Spleen (tissue), 11 donors: Measurements from ENCODE around the gene NUDT8. TPM values are rescaled to one million over a fixed set of nuclear protein-coding genes. Genes with fewer than 3 reads are reported as not detected.
"Not testable (repeated sequence)": the region's sequence is repeated elsewhere in the genome, so short reads cannot be mapped to it uniquely, and the experiment has no call there.

Experiments used
- DNase-seq: peaks from one replicate; pipeline ENCODE4 v3.0.0-alpha.2; 2020
- H3K27ac ChIP-seq, 8 donors: fragments of 200-600 bp; sonication (generic) in 7 of 8; 1 replicate in 4 of 8; 2 replicates in 4 of 8; pipeline versions ENCODE4 v1.5.0 to v1.8.0; 2016 to 2021; ENCODE audit warnings: inconsistent platforms in 4 of 8, mild to moderate bottlenecking in 4 of 8, moderate library complexity in 1 of 8
- H3K27me3 ChIP-seq, 7 donors: fragments of 200-600 bp; sonication (generic) in 6 of 7; replicated peaks in 1 of 7; 1 replicate in 4 of 7; 2 replicates in 3 of 7; pipeline versions ENCODE4 v1.5.0 to v1.8.0; 2016 to 2021; ENCODE audit warnings: inconsistent platforms in 3 of 7, mild to moderate bottlenecking in 1 of 7
- H3K36me3 ChIP-seq, 6 donors: fragments of 200-600 bp; sonication (generic) in 5 of 6; 1 replicate in 4 of 6; 2 replicates in 2 of 6; pipeline versions ENCODE4 v1.5.0 to v1.8.0; 2016 to 2021; ENCODE audit warnings: inconsistent platforms in 2 of 6
- H3K4me1 ChIP-seq, 6 donors: fragments of 200-600 bp; sonication (generic) in 5 of 6; 1 replicate in 3 of 6; 2 replicates in 3 of 6; pipeline versions ENCODE4 v1.5.0 to v1.8.0; 2016 to 2021; ENCODE audit warnings: inconsistent platforms in 3 of 6
- H3K4me3 ChIP-seq, 8 donors: fragments of 200-600 bp; sonication (generic) in 7 of 8; 1 replicate in 4 of 8; 2 replicates in 4 of 8; pipeline versions ENCODE4 v1.5.0 to v1.8.0; 2016 to 2021; ENCODE audit warnings: inconsistent platforms in 4 of 8, mild to moderate bottlenecking in 4 of 8, moderate library complexity in 2 of 8
- H3K9me3 ChIP-seq, 8 donors: fragments of 200-600 bp; sonication (generic) in 7 of 8; 1 replicate in 4 of 8; 2 replicates in 4 of 8; pipeline versions ENCODE4 v1.5.0 to v1.8.0; 2016 to 2021; ENCODE audit warnings: inconsistent platforms in 4 of 8
- CTCF ChIP-seq, 11 experiments: fragments of 200-600 bp in 7 of 11; fragments of 450-650 bp in 4 of 11; sonication (generic) in 4 of 11; IDR thresholded peaks in 8 of 11; conservative IDR thresholded peaks in 3 of 11; 1 replicate in 7 of 11; 2 replicates in 4 of 11; pipeline versions ENCODE4 v1.4.0 to v1.8.0; 2016 to 2021; ENCODE audit warnings: antibody characterized with exemption in 11 of 11, inconsistent platforms in 4 of 11, mild to moderate bottlenecking in 1 of 11
- POLR2A ChIP-seq, 3 donors: fragments of 450-650 bp; IDR thresholded peaks; one replicate each; pipeline ENCODE4 v1.5.1; 2017; ENCODE audit warnings: antibody characterized with exemption in 3 of 3, mild to moderate bottlenecking in 1 of 3
- POLR2AphosphoS5 ChIP-seq, 3 donors: sonication (generic); formaldehyde crosslinking; IDR thresholded peaks; one replicate each; pipeline ENCODE4 v1.5.1; 2017; ENCODE audit warnings: antibody characterized with exemption in 3 of 3
- WGBS, 5 donors: extraction: QIAGEN DNeasy Blood & Tissue Kit in 3 of 5; methylation state at CpG; one replicate each; pipeline versions ENCODE4 v1.1.5 to v1.1.7; 2013 to 2018; 5-methylcytosine and 5-hydroxymethylcytosine counted together
- intact Hi-C: fragments of 100-400 bp; cut with DNase I; formaldehyde crosslinking; loops from one replicate; pipeline ENCODE4 v1.15.0; 2023; ENCODE audit warnings: low total_unique reads
- polyA plus RNA-seq, 3 donors: library from polyadenylated mRNA; stranded (reverse); fragments of 200-250 nt; gene quantifications; one replicate each; pipeline ENCODE4 v1.2.1, GENCODE V29; 2013
- total RNA-seq, 7 donors: library from RNA; depleted of rRNA in 3 of 7; stranded (reverse); fragments of >200 nt in 3 of 7; fragmentation: NEBNext Ultra II Directional in 4 of 7; extraction: Animal tissue kit (Norgen Biotek cat#: 25700) in 4 of 7; gene quantifications; one replicate each; pipeline versions ENCODE4 v1.1.0 to v1.2.1, GENCODE V29; 2016 to 2021
- donor health status: healthy with polysubstance abuse.
- donor health status: DM: no; HTN: no; CAD: no; lungs with moderate emphysema.
- donor health status: DM: no; HTN: no; CAD: no.
- donor health status: Bipolar disorder and iron deficiency.
- donor health status: healthy.
- donor health status: DM: no; HTN: no; CAD: no.
- donor health status: DM: yes; HTN: yes; CAD: no.

NUDT8 gene
- total and polyA plus RNA-seq, 10 donors = 2.7 to 9.2 (median 5.9) TPM

- no peak overlapping the region for H3K4me3 ChIP-seq
- H3K4me1 ChIP-seq = peaks cover 0 to 22% (median 8%) of the 10 kb centered on the region in 6 donors
- 71 to 90% (median 78%) methylated on average over 3 of the region's 3 CpGs for WGBS, 5 donors
- TF ChIP-seq CTCF (IDR thresholded peaks at IDR 0.05 in 8 of 11, conservative IDR thresholded peaks at IDR 0.05 in 3 of 11) = no peak
- no peak for TF ChIP-seq POLR2AphosphoS5 (IDR thresholded peaks at IDR 0.05)
- no peak for TF ChIP-seq POLR2A (IDR thresholded peaks at IDR 0.05)
- no peak overlapping the region for H3K27ac ChIP-seq
- peaks cover 0 to 11% (median 0%) of the 10 kb centered on the region in 6 donors for H3K36me3 ChIP-seq
- intact Hi-C loops = no loop called here
- no peak for DNase-seq
- H3K9me3 ChIP-seq = peaks cover 0 to 11% (median 2%) of the 10 kb centered on the region in 8 donors
- no peaks in the 10 kb centered on the region for H3K27me3 ChIP-seq
Observed at GRCh38 chr11:67593565-67593905, 36.2 kb downstream of the NUDT8 start.

GRCh38 chr11:67592880-67593564, 36.7 kb downstream of the NUDT8 start:
- H3K27me3 ChIP-seq = no peaks in the 10 kb centered on the region
- TF ChIP-seq POLR2AphosphoS5 (IDR thresholded peaks at IDR 0.05) (no peak), POLR2A (IDR thresholded peaks at IDR 0.05) (no peak), CTCF (IDR thresholded peaks at IDR 0.05 in 8 of 11, conservative IDR thresholded peaks at IDR 0.05 in 3 of 11) (no peak)
- H3K4me3 ChIP-seq = no peak overlapping the region
- H3K36me3 ChIP-seq = peaks cover 0 to 16% (median 0%) of the 10 kb centered on the region in 6 donors
- intact Hi-C loops = no loop called here
- peaks cover 0 to 27% (median 13%) of the 10 kb centered on the region in 6 donors for H3K4me1 ChIP-seq
- 81 to 86% (median 84%) methylated on average over 12 of the region's 12 CpGs for WGBS, 5 donors
- peaks cover 0 to 11% (median 2%) of the 10 kb centered on the region in 8 donors for H3K9me3 ChIP-seq
- DNase-seq = peak; percentile 52
- H3K27ac ChIP-seq = no peak overlapping the region

GRCh38 chr11:67588899-67589415, 40.8 kb downstream of the NUDT8 start:
- intact Hi-C loops, H3K27me3 ChIP-seq, DNase-seq, H3K9me3 ChIP-seq, H3K4me3 ChIP-seq: not testable (repeated sequence)
- Histone ChIP-seq H3K27ac (peak overlapping the region in 4 of 8 donors; percentile 76 to 94 (median 79)), H3K36me3 (peaks cover 0 to 45% (median 4%) of the 10 kb centered on the region in 6 donors), H3K4me1 (peaks cover 16 to 68% (median 54%) of the 10 kb centered on the region in 6 donors)
- WGBS, 5 donors = 60 to 72% (median 66%) methylated on average over 11 of the region's 11 CpGs

GRCh38 chr11:67588136-67588503, 41.6 kb downstream of the NUDT8 start:
- intact Hi-C loops = no loop called here
- Histone ChIP-seq H3K4me1 (peaks cover 16 to 76% (median 58%) of the 10 kb centered on the region in 6 donors), H3K4me3 (no peak overlapping the region), H3K27me3 (no peaks in the 10 kb centered on the region), H3K36me3 (peaks cover 0 to 45% (median 4%) of the 10 kb centered on the region in 6 donors), H3K9me3 (no peaks in the 10 kb centered on the region), H3K27ac (peak overlapping the region; percentile 27 to 94 (median 77))
- no peak for TF ChIP-seq POLR2A (IDR thresholded peaks at IDR 0.05)
- no peak for TF ChIP-seq POLR2AphosphoS5 (IDR thresholded peaks at IDR 0.05)
- no peak for TF ChIP-seq CTCF (IDR thresholded peaks at IDR 0.05 in 8 of 11, conservative IDR thresholded peaks at IDR 0.05 in 3 of 11)
- WGBS, 5 donors = 33 to 82% (median 59%) methylated on average over 1 of the region's 1 CpG
- DNase-seq = no peak
